ENCODE results near the gene CLEC11A.
A peak's percentile ranks its signal among the peaks of the same experiment; 100 is the strongest.

Gene CLEC11A

GRCh38 chr19:50716178-50717025, 6.8 kb upstream of the CLEC11A start:
- Histone ChIP-seq H3K4me2 (peak overlapping the region; percentile 95), H3K36me3 (peaks cover 57% of the 10 kb centered on the region), H3K27me3 (no peaks in the 10 kb centered on the region), H4K20me1 (peaks cover 69% of the 10 kb centered on the region), H3K4me1 (peaks cover 81% of the 10 kb centered on the region), H3K4me3 (peak overlapping the region; percentile 81), H3K9ac (peak overlapping the region; percentile 77; the same call in 1 of the 2 replicates), H3K27ac (0 out of 2 replicates have a peak overlapping the region, but pooled peaks have one; percentile 26), H3K9me3 (no peaks in the 10 kb centered on the region)
- TF ChIP-seq Cebpa-rat (IDR thresholded peaks at IDR 0.05) = no peak

GRCh38 chr19:50717026-50717723, 6.0 kb upstream of the CLEC11A start:
- H3K4me3 ChIP-seq = peak overlapping the region; percentile 81
- H4K20me1 ChIP-seq = peaks cover 61% of the 10 kb centered on the region
- peak overlapping the region; percentile 95 for H3K4me2 ChIP-seq
- H3K27ac ChIP-seq = peak overlapping the region; percentile 84; the same call in 1 of the 2 replicates
- TF ChIP-seq Cebpa-rat (IDR thresholded peaks at IDR 0.05) = no peak
- no peaks in the 10 kb centered on the region for H3K27me3 ChIP-seq
- no peaks in the 10 kb centered on the region for H3K9me3 ChIP-seq
- H3K36me3 ChIP-seq = peaks cover 49% of the 10 kb centered on the region
- peaks cover 81% of the 10 kb centered on the region for H3K4me1 ChIP-seq
- H3K9ac ChIP-seq = peak overlapping the region; percentile 77

- peak overlapping the region; percentile 84 for H3K27ac ChIP-seq
- peak overlapping the region; percentile 81 for H3K4me3 ChIP-seq
Measured at GRCh38 chr19:50717891-50718254, 5.3 kb upstream of the CLEC11A start.

GRCh38 chr19:50718255-50719118, 4.7 kb upstream of the CLEC11A start:
- Histone ChIP-seq H3K9me3 (no peaks in the 10 kb centered on the region), H3K4me1 (peaks cover 76% of the 10 kb centered on the region), H3K27me3 (no peaks in the 10 kb centered on the region), H3K4me3 (peak overlapping the region; percentile 81), H3K4me2 (peak overlapping the region; percentile 95), H3K36me3 (peaks cover 36% of the 10 kb centered on the region), H3K27ac (peak overlapping the region; percentile 84), H4K20me1 (peaks cover 48% of the 10 kb centered on the region), H3K9ac (peak overlapping the region; percentile 86)
- no peak for TF ChIP-seq Cebpa-rat (IDR thresholded peaks at IDR 0.05)

More at GRCh38 chr19:50717891-50718254, 5.3 kb upstream of the CLEC11A start:
- Histone ChIP-seq H3K36me3 (peaks cover 42% of the 10 kb centered on the region), H3K4me2 (peak overlapping the region; percentile 95), H3K27me3 (no peaks in the 10 kb centered on the region), H3K4me1 (peaks cover 81% of the 10 kb centered on the region), H3K9ac (peak overlapping the region; percentile 77), H4K20me1 (peaks cover 54% of the 10 kb centered on the region), H3K9me3 (no peaks in the 10 kb centered on the region)
- no peak for TF ChIP-seq Cebpa-rat (IDR thresholded peaks at IDR 0.05)

GRCh38 chr19:50719119-50719435, 4.1 kb upstream of the CLEC11A start:
- Histone ChIP-seq H3K36me3 (peaks cover 30% of the 10 kb centered on the region), H3K9ac (peak overlapping the region; percentile 86), H3K4me3 (peak overlapping the region; percentile 81), H3K9me3 (no peaks in the 10 kb centered on the region), H3K27me3 (no peaks in the 10 kb centered on the region), H4K20me1 (peaks cover 42% of the 10 kb centered on the region), H3K4me2 (peak overlapping the region; percentile 95), H3K4me1 (peaks cover 70% of the 10 kb centered on the region), H3K27ac (peak overlapping the region; percentile 84)
- TF ChIP-seq Cebpa-rat (IDR thresholded peaks at IDR 0.05) = no peak

- peak within 1 kb of the TSS; percentile 97 for H3K4me2 ChIP-seq
Measured at GRCh38 chr19:50719566-50719965, 3.6 kb upstream of the CLEC11A start, which contains the start of gene SHANK1. TSS of gene SHANK1 (minus strand) at chr19:50719802. CDS start at chr19:50716919, 2,883 bp downstream.

GRCh38 chr19:50720181-50720920, 2.8 kb upstream of the CLEC11A start:
- Histone ChIP-seq H3K36me3 (peaks cover 21% of the 10 kb centered on the region), H3K9me3 (no peaks in the 10 kb centered on the region), H3K4me2 (peak overlapping the region; percentile 97), H3K27ac (peak overlapping the region; percentile 98), H4K20me1 (peaks cover 34% of the 10 kb centered on the region), H3K4me3 (peak overlapping the region; percentile 87), H3K9ac (no peak overlapping the region; the same call in 1 of the 2 replicates), H3K27me3 (no peaks in the 10 kb centered on the region), H3K4me1 (peaks cover 60% of the 10 kb centered on the region)
- TF ChIP-seq Cebpa-rat (IDR thresholded peaks at IDR 0.05) = no peak

More at GRCh38 chr19:50719566-50719965, 3.6 kb upstream of the CLEC11A start, which contains the start of gene SHANK1:
- Histone ChIP-seq H3K9ac (peak within 1 kb of the TSS; percentile 86), H3K4me1 (peaks cover 65% of the 10 kb centered on the region), H3K27me3 (no peaks in the 10 kb centered on the region), H3K4me3 (peak within 1 kb of the TSS; percentile 87), H4K20me1 (peaks cover 37% of the 10 kb centered on the region), H3K9me3 (no peaks in the 10 kb centered on the region), H3K27ac (peak within 1 kb of the TSS; percentile 98), H3K36me3 (peaks cover 25% of the 10 kb centered on the region)
- no peak for TF ChIP-seq Cebpa-rat (IDR thresholded peaks at IDR 0.05)

- peaks cover 60% of the 10 kb centered on the region for H3K4me1 ChIP-seq
Measured at GRCh38 chr19:50720921-50721381, 2.2 kb upstream of the CLEC11A start.

More at GRCh38 chr19:50720921-50721381, 2.2 kb upstream of the CLEC11A start:
- Histone ChIP-seq H3K36me3 (peaks cover 21% of the 10 kb centered on the region), H3K27ac (peak overlapping the region; percentile 98), H3K27me3 (no peaks in the 10 kb centered on the region), H4K20me1 (peaks cover 34% of the 10 kb centered on the region), H3K9me3 (no peaks in the 10 kb centered on the region), H3K4me2 (peak overlapping the region; percentile 97), H3K4me3 (peak overlapping the region; percentile 87), H3K9ac (peak overlapping the region; percentile 95)
- no peak for TF ChIP-seq Cebpa-rat (IDR thresholded peaks at IDR 0.05)
